Skeletal muscle cell (primary cell): ENCODE results near the gene GP2.

Experiments
- DNase-seq: peaks from one replicate; pipeline ENCODE4 v3.0.0-alpha.2; 2010; ENCODE audit warnings: low read depth
- H3K4me3 ChIP-seq: 2 replicates; pipeline ENCODE4 v1.5.1; 2011; ENCODE audit warnings: low read depth, mild to moderate bottlenecking, control low read depth, low read length, moderate library complexity

Gene GP2

GRCh38 chr16:20262248-20262647 lies 65.1 kb downstream of the GP2 start:
- H3K4me3 ChIP-seq, result no peak overlapping the region
- DNase-seq, result no peak

GRCh38 chr16:20260215-20261009 lies 66.9 kb downstream of the GP2 start:
- no peak for DNase-seq
- no peak overlapping the region for H3K4me3 ChIP-seq
